ENCODE data around the gene RIPK1. TPM values are rescaled to one million over a fixed set of nuclear protein-coding genes. Genes with fewer than 3 reads are reported as not detected.

RIPK1 gene
- total and polyA plus RNA-seq, 9 of the 15 experiments (the other 6 are each of a cell fraction or from before 2014, with no cell fraction given) = 3.8 to 24.9 (median 17.7) TPM

- TF ChIP-seq AFF1 (IDR thresholded peaks at IDR 0.05; ENCODE audit: low read depth in 1 of 2, partially characterized antibody in 2 of 2) (peak in 1 of 2 experiments; percentile 4), MAX (CRISPR knock-in tag; IDR thresholded peaks at IDR 0.05) (peak; percentile 58), BCL6 (CRISPR knock-in tag; IDR thresholded peaks at IDR 0.05) (peak; percentile 53; the same call in 1 of the 2 replicates), ETV1 (tag; conservative IDR thresholded peaks at IDR 0.05; ENCODE audit: low read depth) (0 out of 2 replicates have a peak, but pooled peaks have one; percentile 34), ZNF175 (CRISPR knock-in tag; IDR thresholded peaks at IDR 0.05; ENCODE audit: low read depth) (peak; percentile 68; the same call in 1 of the 2 replicates)
Measured at GRCh38 chr6:3054229-3055157, 13.8 kb upstream of the RIPK1 start (continued).
